Esophagus squamous epithelium (tissue), 4 donors: ENCODE measurements around the gene ANK3.

Experiments used
- CTCF ChIP-seq, 6 experiments: fragments of 450-650 bp in 4 of 6; fragments of 200-600 bp in 2 of 6; sonication (generic) in 2 of 6; IDR thresholded peaks; one replicate each; pipeline ENCODE4 v1.5.1; 2016 to 2019; ENCODE audit warnings: antibody characterized with exemption in 6 of 6, mild to moderate bottlenecking in 4 of 6, moderate library complexity in 4 of 6
- POLR2A ChIP-seq, 4 donors: fragments of 450-650 bp; IDR thresholded peaks; one replicate each; pipeline ENCODE4 v1.6.1; 2017; ENCODE audit warnings: antibody characterized with exemption in 4 of 4, mild to moderate bottlenecking in 4 of 4, moderate library complexity in 3 of 4

GRCh38 chr10:60042914-60043313 is 346.8 kb downstream of the ANK3 start:
- TF ChIP-seq CTCF (IDR thresholded peaks at IDR 0.05) (no peak), POLR2A (IDR thresholded peaks at IDR 0.05) (no peak)
